ENCODE data around the gene C14orf119. TPM values are rescaled to one million over a fixed set of nuclear protein-coding genes. Genes with fewer than 3 reads are reported as not detected.

The C14orf119 gene
- total and polyA plus RNA-seq, 5 experiments from 2014 or later: 39.4 to 122 (median 62.7) TPM

GRCh38 chr14:23055621-23056144 is 39.6 kb upstream of the C14orf119 start:
- peaks cover 15 to 21% (median 20%) of the 10 kb centered on the region in 4 donors for H3K4me1 Mint-ChIP-seq
- peak overlapping the region in 5 of 10 donors; percentile 13 to 51 (median 43) for H3K27ac Mint-ChIP-seq
- peak overlapping the region; percentile 77 to 96 (median 84) for H3K4me3 Mint-ChIP-seq
- no peak for DNase-seq
- no peak for ATAC-seq
- no peaks in the 10 kb centered on the region for H3K9me3 Mint-ChIP-seq
- peaks cover 0 to 26% (median 4%) of the 10 kb centered on the region in 3 donors for H3K36me3 Mint-ChIP-seq
- POLR2A ChIA-PET: interaction anchor here (1.5 to 1.6 kb wide), 2 partner anchors 49 to 61 kb away, joined by 8 to 9 read pairs; no protein-coding TSS in a partner anchor
- H3K27me3 Mint-ChIP-seq: no peaks in the 10 kb centered on the region

- peak; percentile 42 to 78 (median 64) for DNase-seq
- peak overlapping the region in 9 of 10 donors; percentile 6 to 91 (median 46) for H3K27ac Mint-ChIP-seq
- H3K4me3 Mint-ChIP-seq: peak overlapping the region; percentile 77 to 96 (median 85)
- H3K4me1 Mint-ChIP-seq: peaks cover 15 to 21% (median 20%) of the 10 kb centered on the region in 4 donors
- H3K27me3 Mint-ChIP-seq: no peaks in the 10 kb centered on the region
- H3K9me3 Mint-ChIP-seq: no peaks in the 10 kb centered on the region
- POLR2A ChIA-PET: interaction anchor here (0.6 to 4.2 kb wide), 5 partner anchors 38 to 75 kb away, joined by 3 to 44 read pairs (median 8); no protein-coding TSS in a partner anchor
- peaks cover 0 to 33% (median 9%) of the 10 kb centered on the region in 3 donors for H3K36me3 Mint-ChIP-seq
- ATAC-seq: peak; percentile 65 to 73
Observed at GRCh38 chr14:23056145-23056955, 39.0 kb upstream of the C14orf119 start.

GRCh38 chr14:23056956-23057756 is 38.1 kb upstream of the C14orf119 start, which contains the start of gene CDH24:
CDH24 (minus strand) TSS chr14:23057520; CDS start chr14:23055733, 1,787 bp downstream.
- peak; percentile 67 to 84 for ATAC-seq
- no peaks in the 10 kb centered on the region for H3K9me3 Mint-ChIP-seq
- H3K27ac Mint-ChIP-seq: peak within 1 kb of the TSS in 9 of 10 donors; percentile 46 to 91 (median 69)
- H3K4me3 Mint-ChIP-seq: peak within 1 kb of the TSS; percentile 79 to 96 (median 90)
- peak; percentile 48 to 83 (median 60) for DNase-seq
- peaks cover 15 to 21% (median 20%) of the 10 kb centered on the region in 4 donors for H3K4me1 Mint-ChIP-seq
- H3K27me3 Mint-ChIP-seq: no peaks in the 10 kb centered on the region
- peaks cover 0 to 41% (median 11%) of the 10 kb centered on the region in 3 donors for H3K36me3 Mint-ChIP-seq
- POLR2A ChIA-PET: interaction anchor here (0.6 to 4.2 kb wide), 14 partner anchors 11 to 264 kb away, joined by 3 to 44 read pairs (median 6); partner anchors contain the start of genes AJUBA, PABPN1 and PRMT5

GRCh38 chr14:23057757-23058653 is 37.3 kb upstream of the C14orf119 start:
- Mint-ChIP-seq H3K4me3 (peak overlapping the region; percentile 79 to 90 (median 88)), H3K36me3 (peaks cover 0 to 50% (median 18%) of the 10 kb centered on the region in 3 donors), H3K27ac (peak overlapping the region in 8 of 10 donors; percentile 24 to 80 (median 66)), H3K27me3 (no peaks in the 10 kb centered on the region), H3K4me1 (peaks cover 15 to 21% (median 20%) of the 10 kb centered on the region in 4 donors), H3K9me3 (no peaks in the 10 kb centered on the region)
- DNase-seq: peak; percentile 73 to 90 (median 84)
- POLR2A ChIA-PET: interaction anchor here (0.6 to 4.2 kb wide), 13 partner anchors 10 to 263 kb away, joined by 3 to 44 read pairs (median 5); partner anchors contain the start of genes AJUBA, PABPN1 and PRMT5
- ATAC-seq: peak; percentile 73 to 75

- Mint-ChIP-seq H3K36me3 (peaks cover 0 to 58% (median 21%) of the 10 kb centered on the region in 3 donors), H3K27ac (peak overlapping the region in 2 of 10 donors; percentile 21 to 81), H3K9me3 (no peaks in the 10 kb centered on the region), H3K27me3 (no peaks in the 10 kb centered on the region), H3K4me1 (peaks cover 15 to 23% (median 21%) of the 10 kb centered on the region in 4 donors), H3K4me3 (peak overlapping the region in 2 of 10 donors; percentile 36 to 39)
- POLR2A ChIA-PET: interaction anchor here (0.6 to 4.2 kb wide), 11 partner anchors 9 to 130 kb away, joined by 4 to 44 read pairs (median 6); partner anchors contain the start of genes AJUBA and PRMT5
- no peak for ATAC-seq
- no peak for DNase-seq
Observed at GRCh38 chr14:23058654-23059504, 36.4 kb upstream of the C14orf119 start.

- ATAC-seq (no peak), DNase-seq (no peak)
- H3K36me3 Mint-ChIP-seq: peaks cover 0 to 74% (median 24%) of the 10 kb centered on the region in 3 donors
- H3K27me3 Mint-ChIP-seq: no peaks in the 10 kb centered on the region
- no peaks in the 10 kb centered on the region for H3K9me3 Mint-ChIP-seq
- peak overlapping the region in 1 of 10 donors; percentile 38 for H3K27ac Mint-ChIP-seq
- POLR2A ChIA-PET: interaction anchor here (0.8 to 4.2 kb wide), 5 partner anchors 34 to 85 kb away, joined by 3 to 44 read pairs (median 17); partner anchors contain the start of genes ACIN1 and AJUBA
- no peak overlapping the region for H3K4me3 Mint-ChIP-seq
- peaks cover 16 to 24% (median 23%) of the 10 kb centered on the region in 4 donors for H3K4me1 Mint-ChIP-seq
Observed at GRCh38 chr14:23060536-23061260, 34.6 kb upstream of the C14orf119 start.

- Mint-ChIP-seq H3K4me1 (peaks cover 14 to 15% (median 15%) of the 10 kb centered on the region in 4 donors), H3K27me3 (no peaks in the 10 kb centered on the region), H3K27ac (peak overlapping the region in 1 of 10 donors; percentile 25), H3K36me3 (peaks cover 0 to 87% (median 27%) of the 10 kb centered on the region in 3 donors), H3K4me3 (no peak overlapping the region), H3K9me3 (no peaks in the 10 kb centered on the region)
- DNase-seq: no peak
- POLR2A ChIA-PET: interaction anchor here (0.6 to 3.9 kb wide), 4 partner anchors 33 to 85 kb away, joined by 3 to 20 read pairs (median 4); partner anchors contain the start of genes ACIN1 and C14orf119
- no peak for ATAC-seq
Observed at GRCh38 chr14:23062002-23062401, 33.3 kb upstream of the C14orf119 start.

GRCh38 chr14:23063601-23064000 is 31.7 kb upstream of the C14orf119 start:
- POLR2A ChIA-PET: interaction anchor here (2.0 kb wide), 1 partner anchor 31 kb away, joined by 6 read pairs; the partner anchor contains the start of genes ACIN1 and C14orf119
- ATAC-seq (no peak), DNase-seq (no peak)
- Mint-ChIP-seq H3K4me3 (no peak overlapping the region), H3K27ac (peak overlapping the region in 2 of 10 donors; percentile 23 to 62), H3K36me3 (peaks cover 0 to 90% (median 28%) of the 10 kb centered on the region in 3 donors), H3K9me3 (no peaks in the 10 kb centered on the region), H3K4me1 (peaks cover 10 to 13% (median 12%) of the 10 kb centered on the region in 4 donors), H3K27me3 (no peaks in the 10 kb centered on the region)

- Mint-ChIP-seq H3K4me3 (no peak overlapping the region), H3K9me3 (no peaks in the 10 kb centered on the region), H3K27me3 (no peaks in the 10 kb centered on the region), H3K27ac (peak overlapping the region in 3 of 10 donors; percentile 19 to 81 (median 31)), H3K36me3 (peaks cover 0 to 72% (median 24%) of the 10 kb centered on the region in 3 donors), H3K4me1 (peaks cover 20 to 37% (median 34%) of the 10 kb centered on the region in 4 donors)
- POLR2A ChIA-PET: interaction anchor here (1.0 kb wide), 1 partner anchor 55 kb away, joined by 3 read pairs; no protein-coding TSS in a partner anchor
- peak in 1 of 10 donors; percentile 7 for DNase-seq
- no peak for ATAC-seq
Observed at GRCh38 chr14:23066368-23066767, 28.9 kb upstream of the C14orf119 start.

All from naive thymus-derived CD8-positive, alpha-beta T cell (primary cell).